Erythroblast (primary cell): ENCODE measurements around the gene TERF2IP.

ENCODE experiments used
- GATA1 ChIP-seq: IDR thresholded peaks from 2 replicates; pipeline ENCODE4 v1.6.1; 2011; ENCODE audit warnings: low read depth, mild to moderate bottlenecking, control low read depth, low read length, moderate library complexity
- POLR2A ChIP-seq: IDR thresholded peaks from 2 replicates; pipeline ENCODE4 v1.6.1; 2011; ENCODE audit warnings: mild to moderate bottlenecking, low read length

DNA sequence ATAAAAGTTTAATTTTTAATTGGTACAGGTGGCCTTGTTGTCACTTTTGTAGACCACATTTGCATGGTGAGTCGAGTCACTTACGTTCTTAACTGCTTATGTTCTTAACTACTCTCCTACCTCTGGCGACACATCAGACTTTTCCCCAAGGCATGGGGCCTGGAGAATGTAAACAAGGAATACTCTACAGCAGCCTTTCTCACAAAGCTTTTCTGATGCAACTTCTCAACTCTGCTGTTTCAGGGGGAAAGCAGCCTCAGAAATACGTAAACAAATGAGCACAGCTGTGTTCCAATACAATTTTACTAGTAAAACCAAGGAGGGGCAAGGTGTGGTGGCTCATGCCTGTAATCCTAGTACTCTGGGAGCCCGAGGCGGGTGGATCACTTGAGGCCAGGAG lies 7.0 kb upstream of the TERF2IP start:
- TF ChIP-seq POLR2A (no peak), GATA1 (no peak)
